ENCODE measurements around the gene TPSG1. TPM values are rescaled to one million over a fixed set of nuclear protein-coding genes. Genes with fewer than 3 reads are reported as not detected.
"Not testable (repeated sequence)": the region's sequence is repeated elsewhere in the genome, so short reads cannot be mapped to it uniquely, and the experiment has no call there.

TPSG1 gene
- total RNA-seq, 1 donor from 2014 or later = 0.15 TPM

DNA sequence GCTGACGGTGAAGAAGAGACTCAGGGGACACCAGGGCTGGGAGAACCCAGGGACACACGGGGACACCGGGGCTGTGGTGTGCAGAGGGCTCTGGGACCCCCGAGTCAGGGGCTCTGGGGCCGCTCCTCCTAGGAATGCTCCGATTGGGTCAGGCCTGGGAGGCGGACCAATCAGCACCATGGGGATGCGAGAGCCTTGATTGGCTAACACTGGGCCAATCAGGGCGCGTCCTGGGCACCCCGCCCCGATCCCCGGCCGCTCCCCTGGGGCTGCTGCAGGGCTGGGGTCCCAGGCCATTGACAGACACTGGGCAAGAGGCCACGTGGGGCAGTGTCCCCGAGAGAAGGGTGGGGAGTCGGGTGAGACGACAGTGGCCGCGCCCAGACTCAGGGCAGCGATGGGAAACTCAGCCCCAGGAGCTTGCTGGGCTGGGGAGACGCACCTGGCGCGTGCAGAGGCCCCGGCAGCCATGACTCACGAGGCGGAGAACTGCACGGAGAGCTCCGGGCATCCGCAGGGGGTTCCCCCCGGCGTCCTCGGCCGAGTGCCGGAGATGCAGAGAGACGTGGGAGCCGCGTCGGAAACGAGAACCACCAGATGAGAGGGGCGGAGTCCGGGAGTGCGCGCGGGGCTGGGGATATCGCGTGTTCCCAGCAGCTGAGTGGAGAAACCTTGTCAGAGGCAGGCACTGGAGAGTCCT, 7.1 kb upstream of the TPSG1 start:
- DNase-seq (ENCODE audit: low spot score); ATAC-seq: not testable (repeated sequence)

DNA sequence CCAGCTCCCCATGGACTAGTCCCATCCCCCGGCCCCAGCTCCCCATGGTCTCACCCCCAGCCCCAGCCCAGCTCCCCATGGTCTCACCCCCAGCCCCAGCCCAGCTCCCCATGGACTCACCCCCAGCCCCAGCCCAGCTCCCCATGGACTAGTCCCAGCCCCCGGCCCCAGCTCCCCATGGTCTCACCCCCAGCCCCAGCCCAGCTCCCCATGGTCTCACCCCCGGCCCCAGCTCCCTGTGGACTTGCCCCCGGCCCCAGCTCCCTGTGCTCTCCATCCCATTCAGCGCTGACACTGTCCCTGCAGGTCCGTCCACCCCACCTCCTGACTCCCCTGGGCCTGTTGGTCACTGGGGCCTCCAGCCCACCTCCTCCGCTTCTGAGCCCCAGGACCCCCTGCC, 6.2 kb upstream of the TPSG1 start:
- DNase-seq (ENCODE audit: low spot score); ATAC-seq: not testable (repeated sequence)

GRCh38 chr16:1230471-1231212, 5.6 kb upstream of the TPSG1 start:
- ATAC-seq; DNase-seq (ENCODE audit: low spot score): not testable (repeated sequence)

GRCh38 chr16:1230084-1230470, 5.0 kb upstream of the TPSG1 start, which contains the start of gene TPSB2:
TPSB2 (minus strand) TSS chr16:1230184; CDS start chr16:1229951, 233 bp downstream.
- not testable (repeated sequence) for DNase-seq (ENCODE audit: low spot score); ATAC-seq

GRCh38 chr16:1229476-1229875, 4.4 kb upstream of the TPSG1 start:
- not testable (repeated sequence) for ATAC-seq; DNase-seq (ENCODE audit: low spot score)

DNA sequence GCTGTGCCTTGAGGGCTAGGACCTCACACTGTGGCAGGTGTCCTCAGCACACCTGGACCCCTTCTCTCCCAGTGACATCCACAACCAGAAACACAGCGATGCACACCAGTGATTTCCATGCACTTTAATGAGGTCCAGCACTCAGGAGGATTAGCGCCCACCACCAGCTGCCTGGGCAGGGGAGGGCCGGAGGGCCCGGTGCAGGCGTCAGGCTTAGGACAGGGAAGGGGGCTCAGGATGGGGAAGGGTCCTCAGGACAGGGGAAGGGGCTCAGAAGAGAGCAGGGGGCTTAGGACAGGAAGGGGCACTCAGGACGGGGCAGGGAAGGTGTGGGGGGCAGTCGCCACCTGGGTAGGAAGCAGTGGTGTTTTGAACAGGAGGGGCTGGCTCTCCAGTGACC, 3.2 kb upstream of the TPSG1 start:
- DNase-seq (ENCODE audit: low spot score); ATAC-seq: not testable (repeated sequence)

GRCh38 chr16:1226692-1227091, 1.6 kb upstream of the TPSG1 start:
- DNase-seq (ENCODE audit: low spot score); ATAC-seq: not testable (repeated sequence)

- peak; percentile 75 for ATAC-seq
- not testable (repeated sequence) for DNase-seq (ENCODE audit: low spot score)
These were observed 752 bp upstream of the TPSG1 start for GRCh38 chr16:1225728-1226311.

GRCh38 chr16:1224558-1224957, 510 bp downstream of the TPSG1 start:
- no peak for ATAC-seq
- no peak for DNase-seq (ENCODE audit: low spot score)

DNA sequence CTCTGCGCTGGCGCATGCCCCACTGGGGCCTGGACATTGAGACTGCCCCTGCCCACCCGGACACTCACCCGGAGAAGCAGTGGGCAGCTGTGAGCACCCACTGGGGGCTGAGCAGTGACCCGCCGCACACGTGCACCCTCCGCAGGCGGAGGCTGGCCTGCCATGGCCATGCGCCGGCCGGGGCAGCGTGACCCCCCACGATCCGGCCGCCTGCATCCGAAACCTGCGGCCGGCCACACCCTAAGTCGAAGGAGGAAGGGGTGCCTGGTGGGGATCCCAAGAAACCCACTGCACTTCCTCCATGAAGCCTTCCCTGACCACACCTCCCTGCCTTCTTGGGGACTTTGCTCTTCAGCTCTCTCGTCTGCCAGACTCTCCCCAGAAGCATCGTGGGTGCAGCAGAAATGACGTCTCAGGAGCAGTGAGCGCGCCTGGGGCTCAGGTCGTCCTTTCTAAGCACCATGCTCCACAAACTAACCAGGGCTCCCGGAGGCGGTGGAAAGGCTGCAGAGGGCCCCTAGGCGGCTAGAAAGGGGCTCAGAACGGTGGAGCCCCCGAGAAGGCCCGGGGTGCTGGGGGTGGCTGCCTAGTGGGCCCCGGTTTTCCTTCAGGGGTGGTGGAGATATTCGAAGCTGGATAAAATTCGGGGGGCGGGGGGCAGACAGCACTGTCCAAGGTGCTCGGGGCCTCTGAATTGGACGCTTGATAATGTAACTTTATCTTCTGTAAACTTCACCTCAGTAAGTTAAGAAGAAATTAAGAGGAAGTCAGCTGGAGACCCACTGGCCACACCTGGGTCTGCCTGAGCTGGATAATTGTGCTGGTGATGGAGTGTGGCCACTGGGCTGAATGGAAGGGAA, 1.5 kb downstream of the TPSG1 start:
- no peak for DNase-seq (ENCODE audit: low spot score)
- ATAC-seq = no peak

DNA sequence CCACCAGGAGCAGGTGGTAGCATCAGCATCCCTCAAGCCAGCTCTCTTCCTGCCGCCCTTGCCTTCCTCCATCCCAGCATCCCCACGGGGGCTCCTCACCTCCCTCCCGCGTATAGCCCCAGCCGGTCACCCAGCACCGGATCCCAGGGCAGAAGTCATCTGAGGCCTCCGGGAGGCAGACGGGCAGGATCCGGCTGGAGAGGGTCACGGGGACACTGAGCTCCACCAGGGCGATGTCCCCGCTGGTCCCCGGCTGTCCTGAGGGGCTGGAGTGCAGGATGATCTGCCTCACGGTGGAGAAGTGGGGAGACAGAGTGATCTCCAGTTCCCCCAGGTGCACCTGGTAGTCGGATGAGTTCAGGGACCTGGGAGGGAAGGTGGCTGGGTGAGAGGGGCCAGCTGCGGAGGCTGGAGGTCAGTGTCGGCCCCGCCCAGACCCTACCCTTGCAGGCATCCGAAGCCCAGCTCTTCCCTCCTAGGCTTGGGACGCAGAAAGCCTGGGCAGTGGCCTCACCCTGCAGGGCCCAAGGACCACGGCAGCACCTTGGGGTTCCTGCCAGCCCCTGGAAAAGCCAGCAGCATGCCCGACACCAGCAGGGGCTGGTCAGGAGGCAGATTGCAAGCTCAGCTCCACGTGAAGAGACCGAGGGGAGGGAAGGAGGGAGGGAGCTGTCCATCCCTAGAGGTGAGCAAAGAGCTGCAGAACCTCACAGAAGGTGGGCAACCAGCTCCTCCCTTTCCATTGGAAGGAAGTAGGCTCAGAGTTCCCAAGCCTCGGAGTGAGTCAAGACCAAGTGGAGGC, 2.3 kb downstream of the TPSG1 start:
- DNase-seq (ENCODE audit: low spot score) (no peak), ATAC-seq (no peak)

DNA sequence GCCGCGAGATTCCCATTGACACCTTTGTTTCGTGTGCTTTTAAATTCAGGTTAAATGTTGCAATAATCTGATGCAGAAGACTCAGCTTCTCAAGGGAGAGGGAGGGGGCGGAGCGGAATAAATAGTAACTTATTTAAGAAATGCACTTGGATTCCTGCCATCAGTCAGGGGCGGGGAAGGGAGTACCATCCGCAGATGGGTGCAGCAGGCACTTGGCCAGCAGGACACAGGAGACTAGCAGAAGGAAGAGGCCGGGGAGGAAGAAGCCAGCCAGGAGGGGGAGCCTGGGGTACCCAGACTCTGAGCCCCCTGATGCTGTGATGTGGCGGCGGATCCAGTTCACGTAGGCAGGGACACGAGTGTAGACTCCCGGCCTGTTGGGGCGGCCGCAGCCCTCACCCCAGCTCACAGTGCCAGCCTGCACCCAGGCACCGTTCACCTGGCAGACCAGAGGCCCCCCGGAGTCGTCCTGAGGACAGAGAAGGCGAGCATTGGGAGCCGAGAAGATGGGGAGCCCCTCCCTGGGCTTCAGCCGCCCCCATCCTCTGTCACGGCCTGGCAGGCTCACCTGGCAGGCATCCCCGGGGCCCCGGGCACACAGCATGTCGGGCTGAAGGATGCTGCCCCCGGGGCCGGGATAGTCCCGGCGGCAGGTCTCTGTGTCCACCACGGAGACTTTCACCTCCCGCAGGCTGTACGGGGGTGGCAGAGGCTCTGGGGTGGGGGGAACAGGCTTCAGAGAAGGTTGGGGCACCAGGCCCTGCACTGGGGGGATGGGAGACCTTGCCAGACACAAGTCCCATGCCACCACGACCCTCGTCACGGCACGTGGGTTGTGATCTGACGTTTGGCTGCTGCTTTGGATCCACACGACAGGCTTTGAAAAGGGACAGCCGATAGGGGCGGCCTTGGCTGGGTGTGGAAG, 3.2 kb downstream of the TPSG1 start:
- ATAC-seq = no peak
- no peak for DNase-seq (ENCODE audit: low spot score)

DNA sequence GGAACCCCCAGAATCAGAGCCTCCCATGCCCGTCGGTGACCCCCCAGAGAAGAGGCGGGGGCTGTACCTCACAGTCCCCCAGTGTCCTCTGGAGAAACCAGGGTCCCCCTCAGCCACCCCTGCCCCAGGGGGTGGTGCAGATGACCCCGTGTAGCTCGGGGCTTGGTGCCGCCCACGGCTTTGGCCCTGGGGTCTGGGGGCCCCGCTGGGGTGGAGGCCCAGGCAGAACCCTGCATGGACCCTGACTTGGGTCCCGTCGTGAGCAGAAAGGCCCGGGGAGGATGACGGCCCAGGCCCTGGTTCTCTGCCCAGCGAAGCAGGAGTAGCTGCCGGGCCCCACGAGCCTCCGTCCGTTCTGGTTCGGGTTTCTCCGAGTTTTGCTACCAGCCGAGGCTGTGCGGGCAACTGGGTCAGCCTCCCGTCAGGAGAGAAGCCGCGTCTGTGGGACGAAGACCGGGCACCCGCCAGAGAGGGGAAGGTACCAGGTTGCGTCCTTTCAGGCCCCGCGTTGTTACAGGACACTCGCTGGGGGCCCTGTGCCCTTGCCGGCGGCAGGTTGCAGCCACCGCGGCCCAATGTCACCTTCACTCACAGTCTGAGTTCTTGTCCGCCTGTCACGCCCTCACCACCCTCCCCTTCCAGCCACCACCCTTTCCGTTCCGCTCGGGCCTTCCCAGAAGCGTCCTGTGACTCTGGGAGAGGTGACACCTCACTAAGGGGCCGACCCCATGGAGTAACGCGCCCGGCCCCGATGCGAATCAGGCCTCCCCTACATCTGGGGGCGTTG, 4.0 kb downstream of the TPSG1 start:
- DNase-seq (ENCODE audit: low spot score) (no peak), ATAC-seq (no peak)

- no peak for ATAC-seq
These were observed 4.9 kb downstream of the TPSG1 start for GRCh38 chr16:1220098-1220728.

GRCh38 chr16:1218930-1219611, 6.0 kb downstream of the TPSG1 start:
- DNase-seq (ENCODE audit: low spot score) = no peak
- no peak for ATAC-seq

More at GRCh38 chr16:1220098-1220728, 4.9 kb downstream of the TPSG1 start:
- DNase-seq (ENCODE audit: low spot score) = no peak

GRCh38 chr16:1218061-1218929, 6.8 kb downstream of the TPSG1 start:
- ATAC-seq (no peak), DNase-seq (ENCODE audit: low spot score) (no peak)
